Cardiac muscle cell (in vitro differentiated cells and primary cell): Measurements from ENCODE around the gene NAGS. TPM values are rescaled to one million over a fixed set of nuclear protein-coding genes. Genes with fewer than 3 reads are reported as not detected.
"Not testable (repeated sequence)": the region's sequence is repeated elsewhere in the genome, so short reads cannot be mapped to it uniquely, and the experiment has no call there.

Source experiments
- DNase-seq, 2 donors: peaks; one replicate each; pipeline versions ENCODE4 v3.0.0 to v3.0.0-alpha.2; 2010 to 2017; ENCODE audit warnings: low read depth in 1 of 2, low spot score in 1 of 2
- H3K27ac ChIP-seq: fragments of 200-600 bp; sonication (generic); 2 replicates; pipeline ENCODE4 v1.5.1; 2016
- H3K27me3 ChIP-seq: fragments of 200-600 bp; sonication (generic); 2 replicates; pipeline ENCODE4 v1.6.0; 2016; ENCODE audit warnings: control low read depth
- H3K36me3 ChIP-seq: fragments of 200-600 bp; sonication (generic); 2 replicates; pipeline ENCODE4 v1.5.1; 2016; ENCODE audit warnings: control low read depth
- H3K4me1 ChIP-seq: fragments of 200-600 bp; sonication (generic); 2 replicates; pipeline ENCODE4 v1.8.1; 2017; ENCODE audit warnings: low read depth, mild to moderate bottlenecking, mixed run types
- H3K4me3 ChIP-seq: fragments of 200-600 bp; sonication (generic); 2 replicates; pipeline ENCODE4 v1.5.1; 2016; ENCODE audit warnings: mild to moderate bottlenecking
- H3K9me3 ChIP-seq: fragments of 200-600 bp; sonication (generic); 2 replicates; pipeline ENCODE4 v1.5.1; 2017; ENCODE audit warnings: low read depth, mild to moderate bottlenecking, control low read depth
- polyA plus RNA-seq: library from polyadenylated mRNA; unstranded; fragments of >200 nt; fragmentation: Nextera tagmentation; extraction: Ambion mirVana; gene quantifications from 2 replicates; pipeline ENCODE4 v1.2.1, GENCODE V29; 2016
- total RNA-seq: library from RNA; depleted of rRNA; stranded (reverse); fragments of >200 nt; gene quantifications from 2 replicates; pipeline ENCODE4 v1.2.3, GENCODE V29; 2016
- TF ChIP-seq, protein P1 (sequence below): IDR thresholded peaks from 2 replicates; pipeline ENCODE4 v1.5.1; 2012; ENCODE audit warnings: low read depth, mild to moderate bottlenecking, low read length

Gene NAGS
- total and polyA plus RNA-seq, 2 experiments from 2014 or later: 5.1 to 6.1 TPM

- Histone ChIP-seq H3K4me1 (no peaks in the 10 kb centered on the region), H3K4me3 (no peak overlapping the region), H3K27me3 (no peaks in the 10 kb centered on the region), H3K9me3 (no peaks in the 10 kb centered on the region), H3K27ac (no peak overlapping the region), H3K36me3 (peaks cover 14% of the 10 kb centered on the region)
- DNase-seq: no peak
- TF ChIP-seq, protein P1, sequence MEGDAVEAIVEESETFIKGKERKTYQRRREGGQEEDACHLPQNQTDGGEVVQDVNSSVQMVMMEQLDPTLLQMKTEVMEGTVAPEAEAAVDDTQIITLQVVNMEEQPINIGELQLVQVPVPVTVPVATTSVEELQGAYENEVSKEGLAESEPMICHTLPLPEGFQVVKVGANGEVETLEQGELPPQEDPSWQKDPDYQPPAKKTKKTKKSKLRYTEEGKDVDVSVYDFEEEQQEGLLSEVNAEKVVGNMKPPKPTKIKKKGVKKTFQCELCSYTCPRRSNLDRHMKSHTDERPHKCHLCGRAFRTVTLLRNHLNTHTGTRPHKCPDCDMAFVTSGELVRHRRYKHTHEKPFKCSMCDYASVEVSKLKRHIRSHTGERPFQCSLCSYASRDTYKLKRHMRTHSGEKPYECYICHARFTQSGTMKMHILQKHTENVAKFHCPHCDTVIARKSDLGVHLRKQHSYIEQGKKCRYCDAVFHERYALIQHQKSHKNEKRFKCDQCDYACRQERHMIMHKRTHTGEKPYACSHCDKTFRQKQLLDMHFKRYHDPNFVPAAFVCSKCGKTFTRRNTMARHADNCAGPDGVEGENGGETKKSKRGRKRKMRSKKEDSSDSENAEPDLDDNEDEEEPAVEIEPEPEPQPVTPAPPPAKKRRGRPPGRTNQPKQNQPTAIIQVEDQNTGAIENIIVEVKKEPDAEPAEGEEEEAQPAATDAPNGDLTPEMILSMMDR: no peak
Measured at GRCh38 chr17:44024271-44024663, 19.8 kb downstream of the NAGS start.

DNA sequence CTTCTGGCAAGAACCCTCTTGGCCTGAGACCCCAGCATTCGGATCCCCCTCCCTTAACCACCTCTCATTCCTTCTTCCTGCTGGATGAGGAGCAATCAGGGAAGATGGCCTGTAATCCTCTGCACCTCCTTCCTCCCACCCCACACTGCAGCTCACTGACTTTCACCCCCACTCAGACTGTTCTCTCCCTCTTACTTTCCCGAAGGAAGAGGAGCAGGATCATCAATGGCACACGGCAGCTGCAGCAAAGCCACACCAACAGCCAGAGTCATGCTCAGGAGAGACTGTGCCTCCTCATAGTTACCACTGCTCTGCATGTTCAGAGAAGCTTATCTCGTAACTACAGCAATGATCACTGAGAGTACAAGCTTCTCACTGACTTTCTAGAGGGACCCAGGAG is 20.4 kb downstream of the NAGS start:
- TF ChIP-seq, protein P1: no peak
- no peak for DNase-seq
- peak overlapping the region; percentile 23 for H3K27ac ChIP-seq

DNA sequence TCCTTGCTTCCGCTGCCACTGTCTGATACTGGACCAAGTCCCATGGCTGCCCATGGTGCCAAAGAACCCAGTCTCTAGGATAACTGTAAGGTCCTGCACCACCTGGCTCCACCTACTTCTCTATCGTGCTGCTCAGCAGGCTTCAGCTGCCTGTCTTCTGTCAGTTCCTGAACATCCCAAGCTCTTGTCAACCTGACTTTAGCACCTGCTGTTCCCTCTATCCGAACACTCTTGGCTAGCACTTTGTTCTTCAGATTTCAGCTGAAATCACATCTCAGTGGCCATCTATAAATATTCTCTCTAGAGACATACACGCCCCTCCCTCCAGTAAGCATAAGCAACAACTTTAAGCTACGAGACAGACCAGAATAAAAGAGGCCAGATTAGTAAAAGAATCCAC is 25.3 kb downstream of the NAGS start:
- no peaks in the 10 kb centered on the region for H3K27me3 ChIP-seq
- H3K27ac ChIP-seq: no peak overlapping the region
- H3K4me3 ChIP-seq: no peak overlapping the region
- DNase-seq: no peak
- peaks cover 19% of the 10 kb centered on the region for H3K36me3 ChIP-seq
- TF ChIP-seq, protein P1: no peak
- no peaks in the 10 kb centered on the region for H3K4me1 ChIP-seq
- H3K9me3 ChIP-seq: no peaks in the 10 kb centered on the region

More for the DNA sequence above, 20.4 kb downstream of the NAGS start:
- H3K36me3 ChIP-seq: peaks cover 9% of the 10 kb centered on the region
- H3K4me3 ChIP-seq: no peak overlapping the region
- H3K9me3 ChIP-seq: no peaks in the 10 kb centered on the region
- H3K4me1 ChIP-seq: no peaks in the 10 kb centered on the region
- H3K27me3 ChIP-seq: no peaks in the 10 kb centered on the region

- Histone ChIP-seq H3K4me3 (no peak overlapping the region), H3K36me3 (peaks cover 19% of the 10 kb centered on the region), H3K4me1 (no peaks in the 10 kb centered on the region), H3K27me3 (no peaks in the 10 kb centered on the region), H3K27ac (no peak overlapping the region), H3K9me3 (no peaks in the 10 kb centered on the region)
- no peak for DNase-seq
- TF ChIP-seq, protein P1: no peak
Measured at GRCh38 chr17:44030482-44030881, 26.1 kb downstream of the NAGS start.

GRCh38 chr17:44033861-44034408 is 29.5 kb downstream of the NAGS start:
- no peak overlapping the region for H3K4me3 ChIP-seq
- H3K9me3 ChIP-seq: no peaks in the 10 kb centered on the region
- peaks cover 38% of the 10 kb centered on the region for H3K36me3 ChIP-seq
- TF ChIP-seq, protein P1: no peak
- no peak for DNase-seq
- no peak overlapping the region for H3K27ac ChIP-seq
- no peaks in the 10 kb centered on the region for H3K4me1 ChIP-seq
- H3K27me3 ChIP-seq: no peaks in the 10 kb centered on the region

GRCh38 chr17:44034688-44035087 is 30.3 kb downstream of the NAGS start:
- not testable (repeated sequence) for H3K4me1 ChIP-seq, H3K27me3 ChIP-seq, H3K4me3 ChIP-seq, DNase-seq, H3K9me3 ChIP-seq, H3K27ac ChIP-seq
- peaks cover 38% of the 10 kb centered on the region for H3K36me3 ChIP-seq
